BJ (cell line): ENCODE data around the gene SCARF2. TPM values are rescaled to one million over a fixed set of nuclear protein-coding genes. Genes with fewer than 3 reads are reported as not detected.

ENCODE experiments used
- CTCF ChIA-PET: fragments of 350-600 bp; formaldehyde crosslinking; extraction: SDS; loops from one replicate; lab custom pipeline; 2021; ENCODE audit warnings: antibody characterized with exemption, inconsistent platforms; lab: Yijun Ruan, JAX
- POLR2A ChIA-PET: fragments of 300-600 bp; sonication (Branson Sonifier 250); formaldehyde crosslinking; extraction: SDS; loops from one replicate; lab custom pipeline; 2021; ENCODE audit warnings: antibody characterized with exemption; lab: Charles Lee
- DNase-seq: peaks from one replicate; pipeline ENCODE4 v3.0.0-alpha.2; 2011; ENCODE audit warnings: low read depth
- H3K27me3 ChIP-seq: 2 replicates; pipeline ENCODE4 v1.6.0; 2011; ENCODE audit warnings: low read length; ENCODE audit not compliant: control insufficient read depth, insufficient read depth
- H3K36me3 ChIP-seq: 2 replicates; pipeline ENCODE4 v1.5.1; 2011; ENCODE audit warnings: low read length; ENCODE audit not compliant: control insufficient read depth, insufficient read depth
- H3K4me3 ChIP-seq: 2 replicates; pipeline ENCODE4 v1.5.1; 2011; ENCODE audit warnings: low read depth, mild to moderate bottlenecking, control low read depth, low read length
- CTCF ChIP-seq: IDR thresholded peaks from 2 replicates; pipeline ENCODE4 v1.5.1; 2011; ENCODE audit warnings: low read depth, mild to moderate bottlenecking, control low read depth, inconsistent platforms, low read length, moderate library complexity; ENCODE audit not compliant: insufficient read depth
- polyA plus RNA-seq: library from polyadenylated mRNA; depleted of rRNA; stranded (reverse); fragments of >200 nt; gene quantifications from 2 replicates; pipeline ENCODE4 v1.2.3, GENCODE V29; 2011

The SCARF2 gene
- polyA plus RNA-seq, 1 experiment = 28.8 TPM

DNA sequence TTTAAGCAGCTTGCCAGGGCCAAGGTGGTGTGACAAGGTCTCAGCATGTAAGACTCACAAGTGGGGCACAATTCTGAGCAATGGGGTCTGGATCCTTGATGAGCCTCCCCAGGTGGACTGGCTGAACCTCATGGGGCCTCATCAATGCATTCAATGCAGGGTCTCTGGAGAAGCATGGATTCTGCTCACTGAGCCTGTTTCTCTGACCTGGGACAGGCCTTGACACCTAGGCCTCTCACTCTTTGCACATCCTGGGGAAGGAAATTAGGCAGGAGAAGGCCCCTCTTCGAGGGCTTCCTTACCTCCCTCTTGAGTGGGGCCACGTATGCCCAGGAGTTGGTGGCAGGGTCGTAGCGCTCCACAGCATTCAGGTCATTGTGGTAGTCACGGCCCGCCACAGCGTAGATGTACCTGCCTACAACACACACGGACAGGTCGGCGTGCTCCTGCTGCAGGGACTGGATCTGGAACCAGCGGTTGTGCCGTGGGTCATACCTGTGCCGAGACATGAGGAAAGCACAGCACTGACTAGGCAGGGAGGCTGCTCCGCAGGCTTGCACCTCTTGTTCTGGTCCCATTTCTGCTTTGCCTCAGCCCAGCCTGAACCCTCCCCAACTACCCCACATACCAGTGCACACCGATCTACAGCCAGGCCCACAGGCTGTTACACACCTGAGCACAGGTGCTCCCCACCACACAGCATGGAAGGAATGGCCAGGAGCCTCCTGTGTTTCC lies 20.0 kb upstream of the SCARF2 start:
- no peak for DNase-seq
- no peak for TF ChIP-seq CTCF
- Histone ChIP-seq H3K36me3 (peaks cover 9% of the 10 kb centered on the region), H3K27me3 (no peaks in the 10 kb centered on the region), H3K4me3 (no peak overlapping the region)
- POLR2A ChIA-PET = no interaction called here
- CTCF ChIA-PET = interaction anchor here (0.7 to 6.2 kb wide), 6 partner anchors 24 to 312 kb away, joined by 4 to 88 read pairs (median 8); no protein-coding TSS in a partner anchor

GRCh38 chr22:20456722-20457076 lies 19.1 kb upstream of the SCARF2 start:
- POLR2A ChIA-PET = no interaction called here
- no peak for DNase-seq
- CTCF ChIA-PET = interaction anchor here (0.7 to 6.2 kb wide), 22 partner anchors 8 to 313 kb away, joined by 3 to 88 read pairs (median 5); partner anchors contain the start of gene ZNF74
- Histone ChIP-seq H3K27me3 (no peaks in the 10 kb centered on the region), H3K36me3 (peaks cover 7% of the 10 kb centered on the region), H3K4me3 (no peak overlapping the region)
- no peak for TF ChIP-seq CTCF

GRCh38 chr22:20456064-20456721 lies 18.6 kb upstream of the SCARF2 start:
- DNase-seq = no peak
- POLR2A ChIA-PET = no interaction called here
- peaks cover 7% of the 10 kb centered on the region for H3K36me3 ChIP-seq
- CTCF ChIA-PET = interaction anchor here (0.7 to 6.2 kb wide), 21 partner anchors 8 to 165 kb away, joined by 3 to 88 read pairs (median 5); partner anchors contain the start of gene ZNF74
- no peak overlapping the region for H3K4me3 ChIP-seq
- no peaks in the 10 kb centered on the region for H3K27me3 ChIP-seq
- peak; percentile 94 for TF ChIP-seq CTCF

- H3K4me3 ChIP-seq = no peak overlapping the region
- ChIA-PET CTCF (interaction anchor here (1.2 to 6.2 kb wide), 17 partner anchors 9 to 113 kb away, joined by 3 to 88 read pairs (median 7); partner anchors contain the start of gene ZNF74), POLR2A (no interaction called here)
- no peak for TF ChIP-seq CTCF
- H3K27me3 ChIP-seq = no peaks in the 10 kb centered on the region
- peaks cover 7% of the 10 kb centered on the region for H3K36me3 ChIP-seq
- no peak for DNase-seq
Measured at GRCh38 chr22:20455709-20456063, 18.1 kb upstream of the SCARF2 start.

GRCh38 chr22:20453222-20453621 lies 15.6 kb upstream of the SCARF2 start:
- no peak for DNase-seq
- POLR2A ChIA-PET = interaction anchor here (0.7 kb wide), 1 partner anchor 50 kb away, joined by 10 read pairs; no protein-coding TSS in a partner anchor
- no peak for TF ChIP-seq CTCF
- H3K27me3 ChIP-seq = no peaks in the 10 kb centered on the region
- CTCF ChIA-PET = interaction anchor here (1.4 to 6.2 kb wide), 4 partner anchors 11 to 36 kb away, joined by 4 to 88 read pairs (median 8); no protein-coding TSS in a partner anchor
- H3K4me3 ChIP-seq = no peak overlapping the region
- H3K36me3 ChIP-seq = peaks cover 4% of the 10 kb centered on the region
